GM12878 (cell line): ENCODE data around the gene HNRNPH1. TPM values are rescaled to one million over a fixed set of nuclear protein-coding genes. Genes with fewer than 3 reads are reported as not detected.
"Not testable (repeated sequence)": the region's sequence is repeated elsewhere in the genome, so short reads cannot be mapped to it uniquely, and the experiment has no call there.

Experiments used
- ATAC-seq: fragments of 200-7000 bp; cut with Tn5 transposase; 3 replicates; pipeline ENCODE4 v1.9.1; 2020; ENCODE audit warnings: mild to moderate bottlenecking, moderate library complexity
- BruUV-seq: library from RNA; stranded (reverse); fragments of 400-500 nt; replicated peaks from 2 replicates; lab custom pipeline; 2021; lab: Mats Ljungman, UMichigan
- CTCF ChIA-PET: fragments of 300-600 bp; sonication (Branson Sonifier 250); formaldehyde crosslinking; extraction: SDS; loops from one replicate; lab custom pipeline; 2021; ENCODE audit warnings: inconsistent platforms; lab: Yijun Ruan, JAX
- POLR2A ChIA-PET: fragments of 350-600 bp; formaldehyde crosslinking; extraction: SDS; loops from one replicate; lab custom pipeline; 2021; ENCODE audit warnings: inconsistent platforms; lab: Charles Lee
- RAD21 ChIA-PET: fragments of 300-600 bp; sonication (Branson Sonifier 250); formaldehyde crosslinking; loops from one replicate; lab custom pipeline; 2023; ENCODE audit warnings: antibody characterized with exemption; ENCODE audit not compliant: unreplicated experiment; lab: Charles Lee
- SMC1A ChIA-PET: fragments of 300-600 bp; sonication (Branson Sonifier 250); formaldehyde crosslinking; loops from one replicate; lab custom pipeline; 2023; ENCODE audit not compliant: unreplicated experiment, uncharacterized antibody; lab: Charles Lee
- DNase-seq: peaks from one replicate; pipeline ENCODE4 v3.0.0-alpha.2; 2011; ENCODE audit warnings: low read depth, low spot score
- FAIRE-seq: peaks from 3 replicates; lab custom pipeline; 2011; peaks lifted over from hg19 to GRCh38; lab: Jason Lieb, UNC
- H2AFZ ChIP-seq: 2 replicates; pipeline ENCODE4 v1.6.0; 2011; ENCODE audit warnings: low read depth, low read length, control low read depth; ENCODE audit not compliant: control insufficient read depth
- H3K27ac ChIP-seq: 2 replicates; pipeline ENCODE4 v1.5.1; 2011; ENCODE audit warnings: control low read depth; ENCODE audit not compliant: control insufficient read depth, insufficient read depth
- H3K27me3 ChIP-seq, 2 experiments: replicated peaks in 1 of 2; 2 replicates each; pipeline versions ENCODE4 v1.6.0 to v1.6.1; 2011; ENCODE audit warnings: low read length in 1 of 2; ENCODE audit not compliant: control insufficient read depth in 2 of 2, insufficient read depth in 2 of 2
- H3K36me3 ChIP-seq, 2 experiments: 2 replicates each; pipeline ENCODE4 v1.5.1; 2011; ENCODE audit warnings: low read length in 1 of 2; ENCODE audit not compliant: control insufficient read depth in 2 of 2, insufficient read depth in 2 of 2
- H3K4me1 ChIP-seq: 2 replicates; pipeline ENCODE4 v1.6.1; 2011; ENCODE audit warnings: mild to moderate bottlenecking, low read length, moderate library complexity, mixed read lengths; ENCODE audit not compliant: control insufficient read depth, insufficient read depth
- H3K4me2 ChIP-seq: 2 replicates; pipeline ENCODE4 v1.6.0; 2011; ENCODE audit warnings: control low read depth; ENCODE audit not compliant: control insufficient read depth, insufficient read depth
- H3K4me3 ChIP-seq: fragments of 200-600 bp; sonication (generic); 2 replicates; pipeline ENCODE4 v1.5.1; 2016
- H3K79me2 ChIP-seq: 2 replicates; pipeline ENCODE4 v1.6.0; 2011; ENCODE audit warnings: low read length; ENCODE audit not compliant: control insufficient read depth, insufficient read depth
- H3K9ac ChIP-seq: 2 replicates; pipeline ENCODE4 v1.8.0; 2011; ENCODE audit warnings: low read length, control low read depth, mixed read lengths; ENCODE audit not compliant: control insufficient read depth, insufficient read depth
- H3K9me3 ChIP-seq: replicated peaks from 3 replicates; pipeline ENCODE4 v1.5.1; 2011; ENCODE audit warnings: mild to moderate bottlenecking, low read length; ENCODE audit not compliant: control insufficient read depth, insufficient read depth
- H4K20me1 ChIP-seq: 2 replicates; pipeline ENCODE4 v1.6.0; 2011; ENCODE audit not compliant: control insufficient read depth, insufficient read depth
- BHLHE40 ChIP-seq, 2 experiments: fragments of 450-650 bp in 1 of 2; IDR thresholded peaks; 2 replicates each; pipeline ENCODE4 v1.6.1; 2011 to 2017; ENCODE audit warnings: low read depth in 2 of 2, borderline replicate concordance in 1 of 2, improper control_type of control experiment in 1 of 2, low read length in 1 of 2, mild to moderate bottlenecking in 1 of 2
- CREB1 ChIP-seq: IDR thresholded peaks from 2 replicates; pipeline ENCODE4 v1.6.1; 2012; ENCODE audit warnings: low read depth, mild to moderate bottlenecking, inconsistent platforms
- POLR2A ChIP-seq: IDR thresholded peaks from 2 replicates; pipeline ENCODE4 v1.6.1; 2011; ENCODE audit warnings: low read depth, mild to moderate bottlenecking, low read length
- SIN3A ChIP-seq: IDR thresholded peaks from 2 replicates; pipeline ENCODE4 v1.6.1; 2012; ENCODE audit warnings: low read depth, low read length, improper control_type of control experiment
- ZNF622 ChIP-seq: fragments of 450-650 bp; IDR thresholded peaks from 2 replicates; pipeline ENCODE4 v1.6.1; 2017; ENCODE audit warnings: mild to moderate bottlenecking, inconsistent platforms
- WGBS: methylation state at CpG from one replicate; pipeline ENCODE4 v1.1.6; 2016; ENCODE audit warnings: low lambda C conversion rate; ENCODE audit not compliant: insufficient replicate concordance, insufficient coverage; ENCODE audit errors: missing lambda C conversion rate; 5-methylcytosine and 5-hydroxymethylcytosine counted together
- in situ Hi-C: fragments of 300-500 bp; cut with MboI; formaldehyde crosslinking; loops from 9 replicates; pipeline ENCODE4 v1.14.3; 2018; ENCODE audit warnings: mixed read lengths
- intact Hi-C: fragments of 100-400 bp; cut with micrococcal nuclease; formaldehyde crosslinking; loops from one replicate; pipeline ENCODE4 v1.14.2; 2022; ENCODE audit not compliant: unreplicated experiment
- polyA plus RNA-seq, 11 experiments: library from polyadenylated mRNA; depleted of rRNA in 4 of 11; unstranded in 6 of 11; stranded (reverse) in 5 of 11; fragments of >200 nt; fragmentation: Nextera tagmentation in 4 of 11; fragmentation: Illumina TruSeq in 1 of 11; extraction: Ambion mirVana in 4 of 11; extraction: Trizol in 1 of 11; gene quantifications; 1 replicate in 1 of 11; 2 replicates in 10 of 11; pipeline versions ENCODE4 v1.2.1 to v1.2.3, GENCODE V29; 2011 to 2016; ENCODE audit warnings: inconsistent platforms in 2 of 11, missing spikeins in 2 of 11, low read depth in 1 of 11
- total RNA-seq, 4 experiments: library from RNA; depleted of rRNA in 3 of 4; stranded (reverse); fragments of >200 nt in 3 of 4; fragmentation: Illumina TruSeq in 1 of 4; extraction: Trizol in 1 of 4; gene quantifications; 2 replicates each; pipeline versions ENCODE4 v1.2.1 to v1.2.3, GENCODE V29; 2013 to 2021
- TF ChIP-seq, protein P1 (sequence below): IDR thresholded peaks from 2 replicates; pipeline ENCODE4 v1.6.1; 2012; ENCODE audit warnings: low read depth, low read length, improper control_type of control experiment
- TF ChIP-seq, protein P2 (sequence below), 3 experiments: IDR thresholded peaks in 2 of 3; conservative IDR thresholded peaks in 1 of 3; 2 replicates each; pipeline ENCODE4 v1.5.1; 2011; ENCODE audit warnings: low read depth in 3 of 3, low read length in 3 of 3, mild to moderate bottlenecking in 3 of 3, control low read depth in 2 of 3, moderate library complexity in 2 of 3, inconsistent platforms in 1 of 3, mixed read lengths in 1 of 3; ENCODE audit not compliant: control insufficient read depth in 2 of 3, insufficient read depth in 1 of 3; ENCODE audit errors: extremely low read depth in 1 of 3
- TF ChIP-seq, protein P3 (sequence below): fragments of 450-650 bp; formaldehyde crosslinking; IDR thresholded peaks from 2 replicates; pipeline ENCODE4 v1.4.0; 2022; ENCODE audit warnings: mild to moderate bottlenecking, moderate library complexity

The HNRNPH1 gene
- total and polyA plus RNA-seq, 10 of the 15 experiments (the other 5 are each of a cell fraction or from before 2014, with no cell fraction given) = 184 to 780 (median 690) TPM

DNA sequence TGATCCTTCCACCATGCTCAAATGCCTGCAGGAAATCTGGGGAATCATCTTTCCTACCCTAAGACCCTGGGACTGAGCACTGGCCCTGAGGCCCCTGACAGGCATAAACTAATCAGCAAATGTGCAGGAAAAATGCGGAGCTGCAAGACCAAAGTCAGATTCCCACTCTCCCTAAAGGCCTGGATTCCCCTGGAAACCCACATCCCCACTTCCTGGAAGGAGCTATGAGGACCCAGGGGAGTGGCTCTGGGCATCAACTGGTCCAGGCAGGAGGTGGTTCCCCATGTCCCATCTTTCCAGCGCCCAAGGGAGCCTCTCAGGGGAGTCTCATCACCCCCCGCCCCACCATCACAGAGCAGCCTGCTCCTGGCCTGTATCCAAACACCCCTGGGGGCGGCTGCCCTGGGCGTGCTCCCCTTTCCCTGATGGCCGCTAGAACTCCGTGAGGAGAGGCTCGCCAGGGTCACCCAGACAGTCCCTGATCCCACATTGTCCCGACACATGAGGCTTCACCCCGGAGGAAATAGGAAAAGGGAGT is 25.8 kb upstream of the HNRNPH1 start:
- in situ Hi-C loops, H3K4me1 ChIP-seq, RAD21 ChIA-PET, H4K20me1 ChIP-seq, H3K4me3 ChIP-seq, H3K9me3 ChIP-seq, ATAC-seq, POLR2A ChIA-PET, H3K36me3 ChIP-seq, CTCF ChIA-PET, H3K27me3 ChIP-seq, H3K27ac ChIP-seq, BruUV-seq, H3K79me2 ChIP-seq, H2AFZ ChIP-seq, H3K4me2 ChIP-seq, SMC1A ChIA-PET, FAIRE-seq, H3K9ac ChIP-seq, DNase-seq, intact Hi-C loops: not testable (repeated sequence)
- WGBS = 47% methylated on average over 10 of the region's 10 CpGs

- POLR2A ChIA-PET = no interaction called here
- H3K9ac ChIP-seq = no peak overlapping the region
- CTCF ChIA-PET = no interaction called here
- RAD21 ChIA-PET = no interaction called here
- no peak for FAIRE-seq
- no peak overlapping the region for H3K27ac ChIP-seq
- SMC1A ChIA-PET = no interaction called here
- no peaks in the 10 kb centered on the region for H4K20me1 ChIP-seq
- DNase-seq = no peak
- no peaks in the 10 kb centered on the region for H3K36me3 ChIP-seq
- no peaks in the 10 kb centered on the region for H3K79me2 ChIP-seq
- no peak overlapping the region for H3K4me3 ChIP-seq
- no peaks in the 10 kb centered on the region for H3K4me1 ChIP-seq
- H3K4me2 ChIP-seq = no peak overlapping the region
- intact Hi-C loops (no loop called here), in situ Hi-C loops (no loop called here)
- no peak for ATAC-seq
- H3K27me3 ChIP-seq = no peaks in the 10 kb centered on the region
- no TSS peak for BruUV-seq
- no peaks in the 10 kb centered on the region for H3K9me3 ChIP-seq
- H2AFZ ChIP-seq = no peak overlapping the region
- WGBS = 47% methylated on average over 9 of the region's 9 CpGs
- no peak for TF ChIP-seq ZNF622
- TF ChIP-seq CREB1 = no peak
- TF ChIP-seq, protein P1, sequence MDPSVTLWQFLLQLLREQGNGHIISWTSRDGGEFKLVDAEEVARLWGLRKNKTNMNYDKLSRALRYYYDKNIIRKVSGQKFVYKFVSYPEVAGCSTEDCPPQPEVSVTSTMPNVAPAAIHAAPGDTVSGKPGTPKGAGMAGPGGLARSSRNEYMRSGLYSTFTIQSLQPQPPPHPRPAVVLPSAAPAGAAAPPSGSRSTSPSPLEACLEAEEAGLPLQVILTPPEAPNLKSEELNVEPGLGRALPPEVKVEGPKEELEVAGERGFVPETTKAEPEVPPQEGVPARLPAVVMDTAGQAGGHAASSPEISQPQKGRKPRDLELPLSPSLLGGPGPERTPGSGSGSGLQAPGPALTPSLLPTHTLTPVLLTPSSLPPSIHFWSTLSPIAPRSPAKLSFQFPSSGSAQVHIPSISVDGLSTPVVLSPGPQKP = no peak
- TF ChIP-seq BHLHE40 (IDR thresholded peaks at IDR 0.05; ENCODE audit: borderline replicate concordance in 1 of 2, low read depth in 2 of 2, low read length in 1 of 2) = no peak
- TF ChIP-seq POLR2A = no peak
- TF ChIP-seq, protein P2, sequence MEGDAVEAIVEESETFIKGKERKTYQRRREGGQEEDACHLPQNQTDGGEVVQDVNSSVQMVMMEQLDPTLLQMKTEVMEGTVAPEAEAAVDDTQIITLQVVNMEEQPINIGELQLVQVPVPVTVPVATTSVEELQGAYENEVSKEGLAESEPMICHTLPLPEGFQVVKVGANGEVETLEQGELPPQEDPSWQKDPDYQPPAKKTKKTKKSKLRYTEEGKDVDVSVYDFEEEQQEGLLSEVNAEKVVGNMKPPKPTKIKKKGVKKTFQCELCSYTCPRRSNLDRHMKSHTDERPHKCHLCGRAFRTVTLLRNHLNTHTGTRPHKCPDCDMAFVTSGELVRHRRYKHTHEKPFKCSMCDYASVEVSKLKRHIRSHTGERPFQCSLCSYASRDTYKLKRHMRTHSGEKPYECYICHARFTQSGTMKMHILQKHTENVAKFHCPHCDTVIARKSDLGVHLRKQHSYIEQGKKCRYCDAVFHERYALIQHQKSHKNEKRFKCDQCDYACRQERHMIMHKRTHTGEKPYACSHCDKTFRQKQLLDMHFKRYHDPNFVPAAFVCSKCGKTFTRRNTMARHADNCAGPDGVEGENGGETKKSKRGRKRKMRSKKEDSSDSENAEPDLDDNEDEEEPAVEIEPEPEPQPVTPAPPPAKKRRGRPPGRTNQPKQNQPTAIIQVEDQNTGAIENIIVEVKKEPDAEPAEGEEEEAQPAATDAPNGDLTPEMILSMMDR (IDR thresholded peaks at IDR 0.05 in 2 of 3, conservative IDR thresholded peaks at IDR 0.05 in 1 of 3; ENCODE audit: control insufficient read depth in 2 of 3, extremely low read depth in 1 of 3, insufficient read depth in 1 of 3, low read depth in 3 of 3, low read length in 3 of 3) = no peak
- TF ChIP-seq SIN3A = no peak
- TF ChIP-seq, protein P3, sequence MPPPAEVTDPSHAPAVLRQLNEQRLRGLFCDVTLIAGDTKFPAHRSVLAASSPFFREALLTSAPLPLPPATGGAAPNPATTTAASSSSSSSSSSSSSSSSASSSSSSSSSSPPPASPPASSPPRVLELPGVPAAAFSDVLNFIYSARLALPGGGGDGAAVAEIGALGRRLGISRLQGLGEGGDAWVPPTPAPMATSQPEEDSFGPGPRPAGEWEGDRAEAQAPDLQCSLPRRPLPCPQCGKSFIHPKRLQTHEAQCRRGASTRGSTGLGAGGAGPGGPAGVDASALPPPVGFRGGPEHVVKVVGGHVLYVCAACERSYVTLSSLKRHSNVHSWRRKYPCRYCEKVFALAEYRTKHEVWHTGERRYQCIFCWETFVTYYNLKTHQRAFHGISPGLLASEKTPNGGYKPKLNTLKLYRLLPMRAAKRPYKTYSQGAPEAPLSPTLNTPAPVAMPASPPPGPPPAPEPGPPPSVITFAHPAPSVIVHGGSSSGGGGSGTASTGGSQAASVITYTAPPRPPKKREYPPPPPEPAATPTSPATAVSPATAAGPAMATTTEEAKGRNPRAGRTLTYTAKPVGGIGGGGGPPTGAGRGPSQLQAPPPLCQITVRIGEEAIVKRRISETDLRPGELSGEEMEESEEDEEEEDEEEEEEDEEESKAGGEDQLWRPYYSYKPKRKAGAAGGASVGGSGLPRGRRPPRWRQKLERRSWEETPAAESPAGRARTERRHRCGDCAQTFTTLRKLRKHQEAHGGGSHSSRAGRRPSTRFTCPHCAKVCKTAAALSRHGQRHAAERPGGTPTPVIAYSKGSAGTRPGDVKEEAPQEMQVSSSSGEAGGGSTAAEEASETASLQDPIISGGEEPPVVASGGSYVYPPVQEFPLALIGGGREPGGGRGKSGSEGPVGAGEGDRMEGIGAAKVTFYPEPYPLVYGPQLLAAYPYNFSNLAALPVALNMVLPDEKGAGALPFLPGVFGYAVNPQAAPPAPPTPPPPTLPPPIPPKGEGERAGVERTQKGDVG (CRISPR knock-in tag) = no peak
Measured at GRCh38 chr5:179648410-179648809, 24.9 kb upstream of the HNRNPH1 start.
